Hematopoietic multipotent progenitor cell treated with erythropoietin and hydrocortisone succinate and interleukin-3 and kit ligand, for 15 days (in vitro differentiated cells): ENCODE measurements around the gene TEDC1.

ENCODE experiments used
- DNase-seq: peaks from one replicate; pipeline ENCODE4 v3.0.0-alpha.2; 2015; ENCODE audit warnings: low spot score

Gene TEDC1

GRCh38 chr14:105525861-105526775 is 35.1 kb downstream of the TEDC1 start, which contains the start of gene TMEM121:
TMEM121 (plus strand) TSS chr14:105526583; CDS start chr14:105528835, 2,252 bp downstream.
- no peak for DNase-seq

GRCh38 chr14:105526776-105527380 is 35.8 kb downstream of the TEDC1 start:
- DNase-seq, result no peak

GRCh38 chr14:105527381-105527825 is 36.4 kb downstream of the TEDC1 start:
- no peak for DNase-seq

GRCh38 chr14:105527826-105528585 is 37.0 kb downstream of the TEDC1 start:
- peak; percentile 60 for DNase-seq

GRCh38 chr14:105528586-105529318 is 37.7 kb downstream of the TEDC1 start:
- no peak for DNase-seq

GRCh38 chr14:105529319-105529568 is 38.2 kb downstream of the TEDC1 start:
- DNase-seq, result no peak

GRCh38 chr14:105529569-105530284 is 38.7 kb downstream of the TEDC1 start:
- DNase-seq, result no peak

- no peak for DNase-seq
These were observed 39.4 kb downstream of the TEDC1 start for GRCh38 chr14:105530285-105531087.

GRCh38 chr14:105531088-105531893 is 40.2 kb downstream of the TEDC1 start:
- no peak for DNase-seq

- DNase-seq, result no peak
These were observed 41.0 kb downstream of the TEDC1 start for GRCh38 chr14:105531894-105532623.

- no peak for DNase-seq
These were observed 41.7 kb downstream of the TEDC1 start for GRCh38 chr14:105532735-105533141.

GRCh38 chr14:105533391-105533790 is 42.3 kb downstream of the TEDC1 start:
- no peak for DNase-seq

GRCh38 chr14:105533811-105534498 is 42.9 kb downstream of the TEDC1 start:
- no peak for DNase-seq

GRCh38 chr14:105534586-105534985 is 43.5 kb downstream of the TEDC1 start:
- DNase-seq, result no peak

GRCh38 chr14:105536051-105536450 is 45.0 kb downstream of the TEDC1 start:
- DNase-seq, result no peak

GRCh38 chr14:105536691-105537579 is 45.9 kb downstream of the TEDC1 start:
- no peak for DNase-seq
